A549 (cell line): ENCODE data around the gene OSBPL3. TPM values are rescaled to one million over a fixed set of nuclear protein-coding genes. Genes with fewer than 3 reads are reported as not detected.

Experiments used
- ATAC-seq, 2 experiments: fragments of 200-7000 bp in 1 of 2; fragments of >200 bp in 1 of 2; cut with Nextera tagmentation in 1 of 2; cut with Tn5 transposase in 1 of 2; 3 replicates each; pipeline versions ENCODE4 v1.8.0 to v1.9.1; 2018 to 2020; ENCODE audit warnings: mild to moderate bottlenecking in 1 of 2, moderate library complexity in 1 of 2
- CTCF ChIA-PET: fragments of 300-600 bp; sonication (Branson Sonifier 250); formaldehyde crosslinking; extraction: SDS; loops from one replicate; lab custom pipeline; 2021; ENCODE audit warnings: antibody characterized with exemption, inconsistent platforms; lab: Yijun Ruan, JAX
- POLR2A ChIA-PET: fragments of 350-600 bp; formaldehyde crosslinking; extraction: SDS; loops from one replicate; lab custom pipeline; 2021; ENCODE audit warnings: antibody characterized with exemption, inconsistent platforms; lab: Yijun Ruan, JAX
- DNase-seq, 2 experiments: peaks; one replicate each; pipeline versions ENCODE4 v3.0.0 to v3.0.0-alpha.2; 2011 to 2016; ENCODE audit warnings: low read depth in 1 of 2, low spot score in 1 of 2
- FAIRE-seq: peaks from 2 replicates; lab custom pipeline; 2011; peaks lifted over from hg19 to GRCh38; lab: Jason Lieb, UNC
- H3K27ac ChIP-seq, 2 experiments: fragments of >200 bp; sonication (Bioruptor Twin); formaldehyde crosslinking; 3 replicates each; pipeline ENCODE4 v1.5.1; 2016 to 2017
- H3K4me1 ChIP-seq: fragments of >200 bp; sonication (Bioruptor Twin); formaldehyde crosslinking; 3 replicates; pipeline ENCODE4 v1.6.1; 2016
- H3K4me2 ChIP-seq: fragments of >200 bp; sonication (Bioruptor Twin); formaldehyde crosslinking; 3 replicates; pipeline ENCODE4 v1.6.1; 2016
- H3K4me3 ChIP-seq: fragments of >200 bp; sonication (Bioruptor Twin); formaldehyde crosslinking; 3 replicates; pipeline ENCODE4 v1.5.1; 2016
- H3K9me3 ChIP-seq: fragments of >200 bp; sonication (Bioruptor Twin); formaldehyde crosslinking; 3 replicates; pipeline ENCODE4 v1.6.1; 2016
- CEBPB ChIP-seq, 2 experiments: fragments of >200 bp in 1 of 2; sonication (Bioruptor Twin) in 1 of 2; formaldehyde crosslinking in 1 of 2; IDR thresholded peaks; 2 replicates each; pipeline ENCODE4 v1.6.1; 2012 to 2016
- CHD4 ChIP-seq: fragments of 200-600 bp; sonication (generic); IDR thresholded peaks from 2 replicates; pipeline ENCODE4 v1.6.1; 2016; ENCODE audit warnings: antibody characterized with exemption, mild to moderate bottlenecking, borderline replicate concordance
- EP300 ChIP-seq, 2 experiments: fragments of >200 bp; sonication (Bioruptor Twin); formaldehyde crosslinking; IDR thresholded peaks; 2 replicates in 1 of 2; 3 replicates in 1 of 2; pipeline ENCODE4 v1.6.1; 2016 to 2017
- ESRRA ChIP-seq: fragments of 150-350 bp; IDR thresholded peaks from 2 replicates; pipeline ENCODE4 v1.6.1; 2014; ENCODE audit warnings: mild to moderate bottlenecking, low read length, borderline replicate concordance
- GATA3 ChIP-seq: IDR thresholded peaks from 2 replicates; pipeline ENCODE4 v1.6.1; 2012; ENCODE audit warnings: borderline replicate concordance
- HDAC2 ChIP-seq: fragments of 200-600 bp; sonication (generic); IDR thresholded peaks from 2 replicates; pipeline ENCODE4 v1.6.1; 2016
- HEYL ChIP-seq: fragments of 250-450 bp; sonication (Bioruptor Pico); IDR thresholded peaks from 2 replicates; pipeline ENCODE4 v1.8.0; 2021; ENCODE audit warnings: mild to moderate bottlenecking, moderate library complexity
- JUN ChIP-seq, 2 experiments: fragments of >200 bp; sonication (Bioruptor Twin); formaldehyde crosslinking; IDR thresholded peaks; 2 replicates in 1 of 2; 3 replicates in 1 of 2; pipeline ENCODE4 v1.6.1; 2016 to 2017
- NPAS2 ChIP-seq: fragments of 250-450 bp; sonication (Bioruptor Pico); IDR thresholded peaks from 2 replicates; pipeline ENCODE4 v1.8.0; 2022; ENCODE audit warnings: mild to moderate bottlenecking, moderate library complexity, borderline replicate concordance
- PHF8 ChIP-seq: fragments of 200-600 bp; sonication (generic); IDR thresholded peaks from 2 replicates; pipeline ENCODE4 v1.6.1; 2016; ENCODE audit warnings: low read depth, mild to moderate bottlenecking, antibody characterized with exemption, moderate library complexity, borderline replicate concordance
- RCOR1 ChIP-seq: fragments of 150-350 bp; IDR thresholded peaks from 2 replicates; pipeline ENCODE4 v1.6.1; 2014; ENCODE audit warnings: antibody characterized with exemption, low read length, low read depth
- RFX5 ChIP-seq: fragments of 450-650 bp; IDR thresholded peaks from 2 replicates; pipeline ENCODE4 v1.7.1; 2014; ENCODE audit warnings: antibody characterized with exemption, mild to moderate bottlenecking, moderate library complexity
- SREBF2 ChIP-seq: fragments of 450-650 bp; IDR thresholded peaks from 2 replicates; pipeline ENCODE4 v1.6.1; 2014; ENCODE audit warnings: mild to moderate bottlenecking, moderate library complexity
- TFCP2L1 ChIP-seq: fragments of 250-450 bp; sonication (Bioruptor Pico); IDR thresholded peaks from 2 replicates; pipeline ENCODE4 v1.5.0; 2021; ENCODE audit warnings: mild to moderate bottlenecking
- TP53 ChIP-seq: fragments of 250-450 bp; sonication (Bioruptor Pico); IDR thresholded peaks from 2 replicates; pipeline ENCODE4 v1.5.0; 2021; ENCODE audit warnings: mild to moderate bottlenecking, moderate library complexity
- ZC3H11A ChIP-seq: fragments of 450-650 bp; IDR thresholded peaks from 2 replicates; pipeline ENCODE4 v1.6.1; 2014; ENCODE audit warnings: antibody characterized with exemption, mild to moderate bottlenecking
- ZNF302 ChIP-seq: fragments of 250-450 bp; sonication (Bioruptor Pico); IDR thresholded peaks from 2 replicates; pipeline ENCODE4 v1.9.0; 2021; ENCODE audit warnings: inconsistent platforms, mild to moderate bottlenecking, moderate library complexity
- WGBS: methylation state at CpG from one replicate; pipeline ENCODE4 v1.1.6; 2017; ENCODE audit errors: missing lambda C conversion rate; 5-methylcytosine and 5-hydroxymethylcytosine counted together
- polyA plus RNA-seq, 4 experiments: library from polyadenylated mRNA; depleted of rRNA in 3 of 4; stranded (reverse); fragments of >200 nt; fragmentation: RNase III in 1 of 4; extraction: RNeasy Plus Mini Kit Qiagen cat#74134 plus additional on column Dnase treatment in 1 of 4; gene quantifications; 2 replicates in 3 of 4; 3 replicates in 1 of 4; pipeline ENCODE4 v1.2.3, GENCODE V29; 2011 to 2017
- TF ChIP-seq, protein P1 (sequence below): fragments of >200 bp; sonication (Bioruptor Twin); formaldehyde crosslinking; IDR thresholded peaks from 3 replicates; pipeline ENCODE4 v1.6.1; 2016
- TF ChIP-seq, protein P2 (sequence below): fragments of >200 bp; sonication (Bioruptor Twin); formaldehyde crosslinking; IDR thresholded peaks from 2 replicates; pipeline ENCODE4 v1.6.1; 2016
- TF ChIP-seq, protein P3 (sequence below): fragments of 250-450 bp; sonication (Bioruptor Pico); IDR thresholded peaks from 2 replicates; pipeline ENCODE4 v1.5.0; 2021; ENCODE audit warnings: mild to moderate bottlenecking, moderate library complexity, borderline replicate concordance
- TF ChIP-seq, protein P4 (sequence below): fragments of >200 bp; sonication (Bioruptor Twin); formaldehyde crosslinking; IDR thresholded peaks from 3 replicates; pipeline ENCODE4 v1.5.1; 2016

OSBPL3 gene
- polyA plus RNA-seq, 2 of the 4 experiments (the other 2 are of a cell fraction): 10.9 to 17.4 TPM

DNA sequence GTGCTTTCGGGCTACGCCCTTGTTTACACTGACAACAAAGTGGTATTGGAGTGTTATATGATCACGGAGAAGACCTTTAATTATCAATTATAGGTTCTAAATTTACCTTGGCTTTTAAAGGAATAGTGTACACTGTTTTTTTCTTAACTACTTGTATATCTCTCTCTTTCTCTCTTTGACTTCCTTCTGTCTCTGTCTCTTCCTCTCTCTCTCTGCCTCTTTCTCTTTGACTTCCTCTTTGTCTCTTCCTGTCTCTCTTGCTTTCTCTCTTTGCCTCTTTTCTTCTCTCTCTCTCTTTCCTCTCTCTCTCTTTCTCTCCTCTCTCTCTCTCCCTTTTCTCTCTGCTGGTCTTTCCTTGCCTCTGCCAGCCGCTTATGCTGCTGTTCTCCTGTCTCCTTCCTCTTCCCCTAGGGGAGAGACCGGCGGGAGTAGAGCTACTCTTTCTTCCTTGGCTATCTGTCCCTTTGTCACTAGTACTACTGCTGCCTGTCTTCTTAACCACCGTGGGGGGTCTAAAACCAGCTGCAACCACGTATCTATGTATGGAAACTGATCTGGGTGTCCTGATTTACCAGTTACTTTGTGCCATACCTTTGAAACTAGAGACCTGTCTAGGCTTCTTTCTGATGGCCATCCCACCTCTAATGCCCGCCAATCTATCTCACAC is 185.9 kb downstream of the OSBPL3 start:
- Histone ChIP-seq H3K27ac (0 out of 6 replicates have a peak overlapping the region, but pooled peaks of 1 of the 2 experiments have one; percentile 38), H3K4me3 (no peak overlapping the region), H3K4me1 (peaks cover 5% of the 10 kb centered on the region; the same call in 2 of the 3 replicates), H3K9me3 (no peaks in the 10 kb centered on the region), H3K4me2 (no peak overlapping the region)
- FAIRE-seq (no peak), ATAC-seq (no peak)
- CTCF ChIA-PET: no interaction called here
- TF ChIP-seq RCOR1: no peak
- no peak for TF ChIP-seq HDAC2
- TF ChIP-seq HEYL (CRISPR knock-in tag): no peak
- no peak for TF ChIP-seq TFCP2L1 (CRISPR knock-in tag)
- TF ChIP-seq, all 56 proteins: peak for 0
- WGBS: 73% methylated on average over 9 of the region's 9 CpGs
- POLR2A ChIA-PET: no interaction called here
- no peak for DNase-seq

DNA sequence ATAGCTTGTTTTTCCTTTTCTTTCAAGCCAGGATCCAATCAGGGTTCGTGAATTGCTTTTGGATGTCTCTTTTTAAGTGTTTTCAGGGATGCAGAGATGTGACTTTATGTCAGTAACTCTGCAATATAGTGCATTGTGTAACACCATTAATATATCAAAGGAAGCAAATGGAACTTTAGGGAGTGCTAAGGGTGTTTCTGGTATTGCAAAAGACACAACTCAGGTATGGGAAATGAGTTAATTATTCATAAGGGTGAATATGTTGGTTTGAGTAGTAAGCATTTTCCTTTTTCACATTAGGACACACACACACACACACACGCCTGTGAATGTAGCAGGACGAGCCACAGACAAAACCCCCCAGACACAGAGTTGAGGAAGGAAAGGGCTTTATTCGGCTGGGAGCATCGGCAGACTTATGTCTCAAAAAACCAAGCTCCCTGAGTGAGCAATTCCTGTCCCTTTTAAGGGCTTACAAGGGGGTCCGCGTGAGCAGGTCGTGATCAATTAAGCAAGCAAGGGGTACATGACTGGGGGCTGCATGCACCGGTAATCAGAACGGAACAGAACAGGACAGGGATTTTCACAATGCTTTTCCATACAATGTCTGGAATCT is 190.9 kb downstream of the OSBPL3 start:
- CTCF ChIA-PET: interaction anchor here (1.0 to 1.7 kb wide), 4 partner anchors 12 to 310 kb away, joined by 3 to 4 read pairs (median 3); no protein-coding TSS in a partner anchor
- no peak overlapping the region for H3K27ac ChIP-seq
- FAIRE-seq (no peak), DNase-seq (no peak), ATAC-seq (no peak)
- peaks cover 19% of the 10 kb centered on the region for H3K4me1 ChIP-seq
- H3K4me2 ChIP-seq: no peak overlapping the region
- H3K9me3 ChIP-seq: no peaks in the 10 kb centered on the region
- no peak for TF ChIP-seq CHD4
- TF ChIP-seq RCOR1: no peak
- TF ChIP-seq EP300 (IDR thresholded peaks at IDR 0.05): no peak
- TF ChIP-seq CEBPB (IDR thresholded peaks at IDR 0.05): no peak
- TF ChIP-seq ZC3H11A: no peak
- no peak for TF ChIP-seq ZNF302 (CRISPR knock-in tag)
- TF ChIP-seq, protein P1, sequence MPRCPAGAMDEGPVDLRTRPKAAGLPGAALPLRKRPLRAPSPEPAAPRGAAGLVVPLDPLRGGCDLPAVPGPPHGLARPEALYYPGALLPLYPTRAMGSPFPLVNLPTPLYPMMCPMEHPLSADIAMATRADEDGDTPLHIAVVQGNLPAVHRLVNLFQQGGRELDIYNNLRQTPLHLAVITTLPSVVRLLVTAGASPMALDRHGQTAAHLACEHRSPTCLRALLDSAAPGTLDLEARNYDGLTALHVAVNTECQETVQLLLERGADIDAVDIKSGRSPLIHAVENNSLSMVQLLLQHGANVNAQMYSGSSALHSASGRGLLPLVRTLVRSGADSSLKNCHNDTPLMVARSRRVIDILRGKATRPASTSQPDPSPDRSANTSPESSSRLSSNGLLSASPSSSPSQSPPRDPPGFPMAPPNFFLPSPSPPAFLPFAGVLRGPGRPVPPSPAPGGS: no peak
- no peak for TF ChIP-seq RFX5
- TF ChIP-seq, protein P2, sequence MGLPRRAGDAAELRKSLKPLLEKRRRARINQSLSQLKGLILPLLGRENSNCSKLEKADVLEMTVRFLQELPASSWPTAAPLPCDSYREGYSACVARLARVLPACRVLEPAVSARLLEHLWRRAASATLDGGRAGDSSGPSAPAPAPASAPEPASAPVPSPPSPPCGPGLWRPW: no peak
- no peak for TF ChIP-seq TP53 (CRISPR knock-in tag)
- no peak for TF ChIP-seq JUN (IDR thresholded peaks at IDR 0.05)
- TF ChIP-seq, protein P3, sequence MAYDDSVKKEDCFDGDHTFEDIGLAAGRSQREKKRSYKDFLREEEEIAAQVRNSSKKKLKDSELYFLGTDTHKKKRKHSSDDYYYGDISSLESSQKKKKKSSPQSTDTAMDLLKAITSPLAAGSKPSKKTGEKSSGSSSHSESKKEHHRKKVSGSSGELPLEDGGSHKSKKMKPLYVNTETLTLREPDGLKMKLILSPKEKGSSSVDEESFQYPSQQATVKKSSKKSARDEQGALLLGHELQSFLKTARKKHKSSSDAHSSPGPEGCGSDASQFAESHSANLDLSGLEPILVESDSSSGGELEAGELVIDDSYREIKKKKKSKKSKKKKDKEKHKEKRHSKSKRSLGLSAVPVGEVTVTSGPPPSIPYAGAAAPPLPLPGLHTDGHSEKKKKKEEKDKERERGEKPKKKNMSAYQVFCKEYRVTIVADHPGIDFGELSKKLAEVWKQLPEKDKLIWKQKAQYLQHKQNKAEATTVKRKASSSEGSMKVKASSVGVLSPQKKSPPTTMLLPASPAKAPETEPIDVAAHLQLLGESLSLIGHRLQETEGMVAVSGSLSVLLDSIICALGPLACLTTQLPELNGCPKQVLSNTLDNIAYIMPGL (CRISPR knock-in tag): no peak
- no peak for TF ChIP-seq SREBF2
- TF ChIP-seq GATA3: no peak
- no peak for TF ChIP-seq PHF8
- no peak for TF ChIP-seq NPAS2 (CRISPR knock-in tag)
- TF ChIP-seq, all 56 proteins: peak for 0
- 92% methylated on average over 10 of the region's 10 CpGs for WGBS
- POLR2A ChIA-PET: no interaction called here
- no peak overlapping the region for H3K4me3 ChIP-seq

DNA sequence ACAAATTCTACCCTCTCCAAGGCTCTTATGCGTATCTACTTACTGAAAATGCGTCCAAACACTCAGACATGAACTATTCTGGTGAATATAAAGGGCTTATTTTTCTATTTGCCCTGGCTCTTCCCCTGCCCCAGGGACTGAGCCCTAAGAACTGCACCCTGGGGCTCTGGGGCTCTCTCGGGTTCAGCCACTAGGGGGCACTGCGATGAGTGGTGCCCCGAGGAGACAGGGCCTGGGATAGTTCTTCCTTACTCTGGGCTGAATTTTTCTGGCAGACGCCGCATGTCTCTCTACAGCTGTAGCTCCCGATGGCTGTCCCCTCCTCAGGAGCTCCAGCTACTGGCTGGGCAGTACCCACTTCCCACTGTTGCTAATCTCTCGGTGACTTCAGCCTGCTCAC is 191.9 kb downstream of the OSBPL3 start:
- H3K4me2 ChIP-seq: no peak overlapping the region
- DNase-seq (no peak), ATAC-seq (no peak), FAIRE-seq (no peak)
- TF ChIP-seq, protein P4, sequence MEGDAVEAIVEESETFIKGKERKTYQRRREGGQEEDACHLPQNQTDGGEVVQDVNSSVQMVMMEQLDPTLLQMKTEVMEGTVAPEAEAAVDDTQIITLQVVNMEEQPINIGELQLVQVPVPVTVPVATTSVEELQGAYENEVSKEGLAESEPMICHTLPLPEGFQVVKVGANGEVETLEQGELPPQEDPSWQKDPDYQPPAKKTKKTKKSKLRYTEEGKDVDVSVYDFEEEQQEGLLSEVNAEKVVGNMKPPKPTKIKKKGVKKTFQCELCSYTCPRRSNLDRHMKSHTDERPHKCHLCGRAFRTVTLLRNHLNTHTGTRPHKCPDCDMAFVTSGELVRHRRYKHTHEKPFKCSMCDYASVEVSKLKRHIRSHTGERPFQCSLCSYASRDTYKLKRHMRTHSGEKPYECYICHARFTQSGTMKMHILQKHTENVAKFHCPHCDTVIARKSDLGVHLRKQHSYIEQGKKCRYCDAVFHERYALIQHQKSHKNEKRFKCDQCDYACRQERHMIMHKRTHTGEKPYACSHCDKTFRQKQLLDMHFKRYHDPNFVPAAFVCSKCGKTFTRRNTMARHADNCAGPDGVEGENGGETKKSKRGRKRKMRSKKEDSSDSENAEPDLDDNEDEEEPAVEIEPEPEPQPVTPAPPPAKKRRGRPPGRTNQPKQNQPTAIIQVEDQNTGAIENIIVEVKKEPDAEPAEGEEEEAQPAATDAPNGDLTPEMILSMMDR: peak; percentile 27; the same call in 1 of the 3 replicates
- TF ChIP-seq ESRRA: no peak
- peak overlapping the region in 1 of 2 experiments; percentile 75; a peak in 3 of 6 replicates for H3K27ac ChIP-seq
- 84% methylated on average over 9 of the region's 9 CpGs for whole genome bisulfite sequencing
- ChIA-PET POLR2A (no interaction called here), CTCF (interaction anchor here (1.6 to 1.8 kb wide), 3 partner anchors 11 to 191 kb away, joined by 3 to 6 read pairs (median 3); no protein-coding TSS in a partner anchor)
- H3K9me3 ChIP-seq: peaks cover 7% of the 10 kb centered on the region; the same call in 1 of the 3 replicates
- peaks cover 14% of the 10 kb centered on the region for H3K4me1 ChIP-seq
- H3K4me3 ChIP-seq: no peak overlapping the region
